ENCODE measurements around the gene DROSHA. TPM values are rescaled to one million over a fixed set of nuclear protein-coding genes. Genes with fewer than 3 reads are reported as not detected.

Gene DROSHA
- total and polyA plus RNA-seq, 10 of the 15 experiments (the other 5 are each of a cell fraction or from before 2014, with no cell fraction given): 27.9 to 55.0 (median 37.6) TPM

- no peak for TF ChIP-seq ATF2 (IDR thresholded peaks at IDR 0.05; ENCODE audit: low read length)
These were observed 168.8 kb downstream of the DROSHA start (continued) for GRCh38 chr5:31362931-31363568.

DNA sequence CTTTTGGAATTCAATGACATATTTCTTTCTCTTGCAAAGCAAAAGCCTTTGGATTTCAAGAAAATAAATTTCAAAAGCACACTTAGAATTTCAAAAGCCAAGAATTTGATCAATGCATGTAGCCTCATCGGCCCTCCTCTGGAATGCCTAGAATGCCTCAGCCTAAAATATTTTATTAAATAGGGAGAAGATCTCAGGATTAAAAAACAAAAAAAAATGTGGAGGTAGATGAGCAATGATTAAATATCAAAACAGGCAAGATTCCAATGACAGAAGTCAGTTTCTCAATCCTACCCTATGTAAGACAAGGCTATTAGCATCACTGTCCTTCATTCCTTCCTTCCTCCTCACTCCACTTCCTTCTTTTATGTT, 169.4 kb downstream of the DROSHA start:
- Histone ChIP-seq H3K4me1 (ENCODE audit: control insufficient read depth, insufficient read depth, low read length) (no peaks in the 10 kb centered on the region), H3K27me3 (replicated peaks in 1 of 2; ENCODE audit: control insufficient read depth in 2 of 2, insufficient read depth in 2 of 2, low read length in 1 of 2) (no peaks in the 10 kb centered on the region), H3K79me2 (ENCODE audit: control insufficient read depth, insufficient read depth, low read length) (no peaks in the 10 kb centered on the region), H3K9ac (ENCODE audit: control insufficient read depth, insufficient read depth, low read length) (no peak overlapping the region), H4K20me1 (ENCODE audit: control insufficient read depth, insufficient read depth) (no peaks in the 10 kb centered on the region), H3K27ac (ENCODE audit: control insufficient read depth, insufficient read depth) (no peak overlapping the region), H3K4me2 (ENCODE audit: control insufficient read depth, insufficient read depth) (no peak overlapping the region), H3K9me3 (replicated peaks; ENCODE audit: control insufficient read depth, insufficient read depth, low read length) (no peaks in the 10 kb centered on the region; the same call in 2 of the 3 replicates), H3K36me3 (ENCODE audit: control insufficient read depth in 2 of 2, insufficient read depth in 2 of 2, low read length in 1 of 2) (no peaks in the 10 kb centered on the region), H3K4me3 (no peak overlapping the region), H2AFZ (ENCODE audit: control insufficient read depth, low read depth, low read length) (no peak overlapping the region)
- TF ChIP-seq NR2C1 (IDR thresholded peaks at IDR 0.05) (no peak), NFIC (IDR thresholded peaks at IDR 0.05; ENCODE audit: low read depth, low read length) (no peak), MXI1 (IDR thresholded peaks at IDR 0.05; ENCODE audit: low read depth, low read length) (no peak), JUNB (IDR thresholded peaks at IDR 0.05) (no peak)
- CTCF ChIA-PET: interaction anchor here (0.6 kb wide), 1 partner anchor 627 kb away, joined by 3 read pairs; no protein-coding TSS in a partner anchor
- SMC1A ChIA-PET (ENCODE audit: uncharacterized antibody, unreplicated experiment): no interaction called here
- no peak for FAIRE-seq
- RAD21 ChIA-PET (ENCODE audit: unreplicated experiment): no interaction called here
- WGBS (ENCODE audit: insufficient coverage, insufficient replicate concordance, low lambda C conversion rate, missing lambda C conversion rate): 80% methylated on average over 1 of the region's 1 CpG
- intact Hi-C loops (cut with micrococcal nuclease; ENCODE audit: unreplicated experiment): no loop called here
- POLR2A ChIA-PET: no interaction called here
- in situ Hi-C loops (cut with MboI): no loop called here
- no TSS peak for BruUV-seq (replicated peaks)
- no peak for DNase-seq (ENCODE audit: low read depth, low spot score)
- ATAC-seq: no peak
